ENCODE results near the gene RAI14.

DNA sequence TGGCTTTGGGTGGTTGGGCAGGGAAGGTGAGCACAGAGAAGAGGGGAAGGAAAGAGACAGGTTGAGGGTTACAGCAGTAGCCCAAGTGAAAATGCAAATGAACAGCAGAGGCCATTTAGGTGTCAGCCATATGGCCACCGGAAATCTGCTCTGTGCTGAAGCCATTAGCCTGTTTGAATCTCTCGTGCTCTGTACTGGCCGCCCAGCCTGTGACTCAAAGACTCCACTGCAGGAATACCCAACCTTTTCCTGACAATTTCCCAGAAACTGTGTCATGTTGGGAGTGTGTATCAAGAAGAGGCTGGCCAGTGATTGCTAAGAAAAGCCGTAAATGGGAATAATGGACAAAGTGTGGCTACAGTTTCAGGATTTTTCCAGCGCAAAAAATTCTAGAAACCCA lies 35.9 kb upstream of the RAI14 start:
- TF ChIP-seq, protein P1, sequence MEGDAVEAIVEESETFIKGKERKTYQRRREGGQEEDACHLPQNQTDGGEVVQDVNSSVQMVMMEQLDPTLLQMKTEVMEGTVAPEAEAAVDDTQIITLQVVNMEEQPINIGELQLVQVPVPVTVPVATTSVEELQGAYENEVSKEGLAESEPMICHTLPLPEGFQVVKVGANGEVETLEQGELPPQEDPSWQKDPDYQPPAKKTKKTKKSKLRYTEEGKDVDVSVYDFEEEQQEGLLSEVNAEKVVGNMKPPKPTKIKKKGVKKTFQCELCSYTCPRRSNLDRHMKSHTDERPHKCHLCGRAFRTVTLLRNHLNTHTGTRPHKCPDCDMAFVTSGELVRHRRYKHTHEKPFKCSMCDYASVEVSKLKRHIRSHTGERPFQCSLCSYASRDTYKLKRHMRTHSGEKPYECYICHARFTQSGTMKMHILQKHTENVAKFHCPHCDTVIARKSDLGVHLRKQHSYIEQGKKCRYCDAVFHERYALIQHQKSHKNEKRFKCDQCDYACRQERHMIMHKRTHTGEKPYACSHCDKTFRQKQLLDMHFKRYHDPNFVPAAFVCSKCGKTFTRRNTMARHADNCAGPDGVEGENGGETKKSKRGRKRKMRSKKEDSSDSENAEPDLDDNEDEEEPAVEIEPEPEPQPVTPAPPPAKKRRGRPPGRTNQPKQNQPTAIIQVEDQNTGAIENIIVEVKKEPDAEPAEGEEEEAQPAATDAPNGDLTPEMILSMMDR (IDR thresholded peaks at IDR 0.05), result no peak
- TF ChIP-seq POLR2A (IDR thresholded peaks at IDR 0.05), result no peak
